Measurements from ENCODE around the gene CHD3.

CHD3 gene

GRCh38 chr17:7903154-7904103, 14.8 kb downstream of the CHD3 start:
- no peak for DNase-seq

- no peak for DNase-seq
Observed at GRCh38 chr17:7909089-7909488, 20.5 kb downstream of the CHD3 start.

- DNase-seq, result no peak
Observed at GRCh38 chr17:7910281-7910680, 21.7 kb downstream of the CHD3 start.

GRCh38 chr17:7910711-7911110, 22.1 kb downstream of the CHD3 start:
- DNase-seq, result no peak

GRCh38 chr17:7911116-7911515, 22.5 kb downstream of the CHD3 start:
- DNase-seq, result no peak

GRCh38 chr17:7912927-7913524, 24.4 kb downstream of the CHD3 start:
- DNase-seq, result peak; percentile 68 to 82

GRCh38 chr17:7915179-7915610, 26.6 kb downstream of the CHD3 start:
- no peak for DNase-seq

- peak; percentile 87 to 88 for DNase-seq
Observed at GRCh38 chr17:7915611-7916384, 27.2 kb downstream of the CHD3 start, which contains the start of gene RNF227. Gene RNF227 (minus strand): TSS chr17:7916289. CDS start chr17:7916195, 94 bp downstream.

- no peak for DNase-seq
Observed at GRCh38 chr17:7916385-7916682, 27.7 kb downstream of the CHD3 start.

GRCh38 chr17:7916808-7917207, 28.2 kb downstream of the CHD3 start:
- no peak for DNase-seq

- DNase-seq, result no peak
Observed at GRCh38 chr17:7922269-7922844, 33.8 kb downstream of the CHD3 start.

GRCh38 chr17:7922845-7923628, 34.4 kb downstream of the CHD3 start:
- peak; percentile 86 to 88 for DNase-seq

GRCh38 chr17:7927596-7927995, 39.0 kb downstream of the CHD3 start:
- DNase-seq, result no peak

- DNase-seq, result peak; percentile 58 to 63
Observed at GRCh38 chr17:7929158-7930023, 40.8 kb downstream of the CHD3 start, which contains the start of gene KCNAB3. Gene KCNAB3 (minus strand): TSS chr17:7929856. CDS start chr17:7929435, 421 bp downstream.

GRCh38 chr17:7930841-7931631, 42.4 kb downstream of the CHD3 start:
- no peak for DNase-seq

- peak; percentile 100 for DNase-seq
Observed at GRCh38 chr17:7931709-7932482, 43.3 kb downstream of the CHD3 start, which contains the start of the genes CNTROB and TRAPPC1. Gene CNTROB (plus strand): TSS chr17:7932206. CDS start chr17:7933080, 874 bp downstream. Gene TRAPPC1 (minus strand): TSS chr17:7931946. CDS start chr17:7931829, 117 bp downstream.

- DNase-seq, result peak in 1 of 2 donors; percentile 39
Observed at GRCh38 chr17:7932483-7932891, 43.9 kb downstream of the CHD3 start.

- DNase-seq, result peak in 1 of 2 donors; percentile 70
Observed at GRCh38 chr17:7932949-7933348, 44.4 kb downstream of the CHD3 start.

- DNase-seq, result no peak
Observed at GRCh38 chr17:7935859-7936258, 47.3 kb downstream of the CHD3 start.
